ENCODE measurements around the gene LRRC36.

LRRC36 gene

GRCh38 chr16:67390816-67391423, 64.3 kb downstream of the LRRC36 start:
- DNase-seq = no peak

DNA sequence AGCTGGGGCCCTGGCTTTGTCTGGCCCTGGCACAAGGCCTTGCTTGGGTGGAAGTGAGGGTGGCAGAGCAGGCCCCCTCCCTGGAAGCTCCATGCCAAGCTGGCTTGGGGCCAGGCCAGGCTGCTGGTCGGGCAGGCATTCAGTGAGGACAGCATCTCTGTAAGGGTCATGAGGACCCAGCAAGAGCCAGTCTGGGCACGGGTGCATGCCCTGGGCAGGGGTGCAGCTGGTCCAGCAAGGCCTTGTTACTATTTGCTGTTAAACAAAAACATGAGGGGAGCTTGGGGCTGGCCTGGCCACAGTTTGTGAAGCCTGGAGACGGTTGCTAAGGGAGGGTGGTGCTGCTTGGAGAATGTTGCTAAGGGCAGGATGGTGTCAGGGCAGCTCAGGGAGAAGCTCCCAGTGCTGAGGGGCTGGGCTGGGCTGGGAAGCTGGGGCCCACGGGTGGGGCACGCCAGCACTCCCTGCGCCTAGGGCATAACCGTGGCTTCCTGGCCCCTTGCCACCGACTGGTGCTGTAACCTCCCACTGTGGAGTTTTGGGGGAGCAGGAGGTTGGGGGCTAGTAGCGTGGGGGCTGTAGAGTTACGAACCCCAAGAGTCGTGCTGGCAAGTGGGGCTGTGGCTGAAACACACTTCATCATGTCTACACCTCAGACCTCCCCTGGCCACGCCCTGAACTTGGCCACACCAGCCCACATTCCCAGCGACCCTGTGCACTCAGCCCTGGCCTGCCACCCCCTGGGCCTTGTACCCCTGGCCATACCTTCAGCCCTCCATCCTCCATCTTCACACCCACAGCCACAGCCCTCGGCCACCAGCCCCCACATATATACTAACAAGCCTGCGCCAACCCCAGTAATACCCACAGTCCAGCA, 65.0 kb downstream of the LRRC36 start:
- DNase-seq = no peak

DNA sequence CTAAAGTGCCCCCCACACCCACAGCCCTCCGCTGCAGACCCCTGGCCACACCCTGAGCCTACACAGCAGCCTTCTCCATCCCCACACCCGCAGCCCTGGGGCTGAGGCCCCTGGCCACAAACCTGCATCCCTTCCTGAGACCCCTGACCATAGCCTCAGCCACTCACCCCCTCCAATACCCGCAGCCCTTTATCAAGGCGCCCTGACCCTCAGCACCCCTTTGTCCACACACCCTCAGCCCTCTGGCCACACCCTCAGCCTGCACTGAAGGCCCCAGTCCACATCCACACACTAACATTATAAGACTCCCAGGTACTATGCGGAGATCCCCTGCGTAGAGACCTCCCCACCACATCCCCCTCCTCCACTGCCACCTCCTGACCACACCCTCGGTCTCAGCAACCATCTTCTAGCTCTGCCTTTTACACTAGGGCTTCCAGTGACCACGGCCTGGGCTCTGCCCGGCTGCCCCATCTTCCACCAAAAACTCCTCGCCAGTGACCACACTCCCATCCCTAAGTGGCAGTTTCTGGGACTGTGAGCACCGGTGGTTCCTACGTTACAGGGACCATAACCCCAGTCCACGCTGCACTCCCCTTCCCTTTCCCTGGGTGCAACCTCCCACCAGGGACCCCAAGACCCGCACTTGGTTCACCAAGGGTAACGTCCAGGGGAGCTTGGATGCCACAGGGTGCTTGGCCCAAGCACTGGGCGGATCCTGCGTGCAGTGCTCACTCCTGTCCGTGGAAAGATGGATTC, 65.9 kb downstream of the LRRC36 start:
- DNase-seq = no peak

DNA sequence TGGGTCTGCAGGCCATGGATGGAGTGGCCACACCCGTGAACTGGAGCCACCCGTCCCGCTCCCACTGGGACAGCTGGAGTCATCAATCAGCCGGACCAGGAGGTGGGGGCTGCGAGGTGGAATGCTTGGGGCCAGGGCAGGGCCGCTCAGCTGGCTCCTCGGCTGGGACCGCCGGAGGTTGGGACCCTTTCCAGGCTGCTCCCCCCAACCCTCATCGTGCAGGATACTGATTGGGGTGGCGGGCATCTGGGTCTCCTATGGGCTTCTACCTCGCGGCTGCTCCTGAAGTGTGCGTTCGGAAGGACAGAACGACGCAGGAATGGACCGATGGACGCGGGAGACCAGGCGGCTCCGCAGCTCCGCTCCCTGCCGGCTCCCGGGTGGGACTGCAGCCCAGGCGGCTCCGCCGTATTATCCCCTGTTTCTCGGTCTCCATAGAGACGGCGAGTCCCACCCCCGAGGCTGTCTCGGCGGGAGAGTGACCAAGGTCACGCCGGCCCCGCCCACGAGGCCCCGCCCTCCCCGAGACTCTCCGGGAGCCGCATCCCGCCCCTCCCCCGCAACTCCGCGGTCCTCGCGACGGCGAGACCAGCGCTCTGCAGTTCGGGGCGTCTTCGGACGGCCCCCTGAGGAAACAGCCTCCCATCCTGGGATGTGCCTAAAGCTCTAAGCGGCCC, 66.6 kb downstream of the LRRC36 start, which contains the start of gene TPPP3:
TSS of gene TPPP3 (minus strand) at position 388 of the 677 bp plus-strand sequence. CDS start 2,387 bp downstream, outside the sequence.
- peak; percentile 79 for DNase-seq

DNA sequence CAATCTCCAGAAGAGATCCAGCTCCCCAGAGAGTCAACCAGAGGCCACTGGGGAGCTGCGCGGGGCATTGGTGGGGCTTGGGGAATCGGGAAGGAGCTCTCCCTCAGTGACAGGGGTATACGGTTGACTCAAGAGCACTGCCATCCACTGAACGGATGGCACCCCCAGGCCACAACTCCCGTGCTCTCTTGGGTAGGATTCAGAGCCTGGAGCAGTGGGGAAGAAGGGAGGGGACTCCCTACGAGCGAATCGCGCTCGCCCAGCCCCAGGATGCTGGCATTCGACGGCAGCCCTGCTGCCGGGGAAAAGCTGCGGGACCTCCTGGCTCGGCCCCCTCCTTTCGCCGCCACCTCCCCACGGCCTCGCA, 67.2 kb downstream of the LRRC36 start:
- DNase-seq = no peak

DNA sequence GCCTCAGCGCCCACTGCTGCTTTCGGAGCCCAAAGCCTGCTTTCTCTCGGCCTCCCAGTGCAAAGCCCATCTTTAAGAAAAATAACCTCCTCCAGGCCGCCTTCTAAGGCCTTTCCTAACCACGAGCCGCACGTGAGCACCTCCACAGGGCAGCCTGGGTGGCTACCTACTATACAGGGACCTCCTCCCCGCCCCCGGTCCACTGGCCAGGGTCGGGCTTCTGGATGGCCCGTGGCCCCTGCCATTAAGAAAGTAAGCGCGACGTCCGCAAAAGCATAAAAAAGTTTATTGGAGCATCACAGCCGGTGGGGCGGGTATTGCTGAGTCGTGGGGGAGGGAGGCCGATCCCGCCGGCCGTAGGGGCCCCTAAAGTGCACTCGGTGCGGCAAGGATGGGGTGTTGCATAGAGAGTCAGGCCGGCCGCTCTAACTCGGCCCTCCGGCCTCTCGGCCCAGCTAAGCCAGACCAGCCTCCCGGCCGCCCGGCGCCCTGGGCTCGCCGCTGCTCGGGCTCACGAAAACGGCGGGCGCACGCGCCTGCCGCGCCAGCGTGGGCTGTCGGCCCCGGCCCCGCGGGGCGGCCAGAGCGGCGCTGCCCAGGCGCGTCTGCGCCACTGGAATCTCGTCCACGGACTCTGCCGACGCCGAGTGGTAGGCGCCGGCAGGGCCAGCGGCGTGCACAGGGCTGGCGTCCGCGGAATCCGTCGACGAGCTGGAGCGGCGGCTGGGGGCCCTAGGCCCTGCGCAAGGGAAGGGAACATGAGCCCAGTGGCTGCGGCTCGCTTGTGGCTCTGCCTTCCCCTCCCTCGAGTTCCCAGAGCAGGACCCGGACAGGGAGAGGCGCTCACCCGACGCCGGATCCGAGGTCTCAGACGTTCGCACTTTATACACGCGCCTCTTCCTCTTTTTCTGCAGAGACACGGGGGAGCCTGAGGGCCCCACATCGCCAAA, 67.8 kb downstream of the LRRC36 start:
- peak; percentile 36 for DNase-seq

DNA sequence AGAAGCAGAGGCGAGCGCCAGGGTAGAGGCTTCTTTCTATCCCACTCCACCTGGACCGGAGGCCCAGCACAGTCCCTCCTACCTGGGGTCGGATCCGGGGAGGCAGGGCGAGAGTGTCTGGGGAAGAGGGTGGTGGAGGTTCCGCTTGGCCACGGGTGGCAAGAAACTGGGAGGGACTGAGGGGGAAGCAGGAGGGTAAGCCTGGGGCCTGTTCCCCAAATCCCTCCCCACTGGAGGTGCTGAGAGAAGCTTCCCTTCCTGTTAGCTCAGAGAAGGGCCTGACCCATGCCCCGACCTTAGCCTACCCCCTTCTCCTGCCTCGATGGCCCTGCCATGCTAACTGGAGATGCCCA, 68.5 kb downstream of the LRRC36 start:
- peak; percentile 19 for DNase-seq

GRCh38 chr16:67395458-67396158, 69.0 kb downstream of the LRRC36 start:
- no peak for DNase-seq

- DNase-seq = peak; percentile 27
Observed at GRCh38 chr16:67396159-67397035, 69.8 kb downstream of the LRRC36 start.

DNA sequence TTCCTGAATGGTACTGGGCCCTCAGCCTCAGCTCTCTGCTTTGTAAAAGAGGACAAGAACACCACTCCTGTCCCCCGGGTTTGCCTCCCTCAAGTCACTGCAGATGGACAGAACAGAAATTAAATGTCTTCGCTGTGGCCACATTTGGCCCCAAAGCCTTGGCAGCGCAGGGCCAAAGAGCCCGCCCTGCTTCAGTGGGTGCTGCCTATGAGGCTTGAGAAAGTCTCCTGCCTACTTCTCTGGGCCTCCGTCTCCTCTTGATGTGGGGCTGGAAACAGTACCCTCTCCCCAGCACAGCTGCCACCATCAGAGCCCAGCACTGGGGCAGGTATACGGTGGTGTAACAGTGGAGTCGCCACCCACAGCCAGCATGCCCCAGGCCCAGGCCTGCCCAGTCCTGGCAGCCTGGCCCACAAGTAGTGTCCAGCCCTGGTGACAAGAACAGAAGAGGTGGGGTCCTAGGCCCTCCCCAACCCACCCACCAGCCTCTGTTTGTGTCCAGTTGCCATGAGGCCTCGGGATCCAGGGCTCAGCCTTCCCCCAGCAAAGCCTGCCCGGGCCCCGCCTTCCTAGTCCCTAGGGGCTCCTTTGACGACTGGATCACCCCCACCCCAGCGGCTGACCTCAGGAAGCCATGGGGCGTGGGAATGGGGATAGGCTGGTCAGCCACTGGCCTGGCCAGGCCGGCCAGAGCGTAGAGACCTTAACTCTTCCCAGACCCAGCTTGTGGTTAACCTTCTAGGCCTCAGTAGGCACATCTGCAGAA, 70.6 kb downstream of the LRRC36 start:
- no peak for DNase-seq

- DNase-seq = no peak
Observed at GRCh38 chr16:67397812-67398545, 71.4 kb downstream of the LRRC36 start.

- no peak for DNase-seq
Observed at GRCh38 chr16:67398546-67399217, 72.1 kb downstream of the LRRC36 start.

DNA sequence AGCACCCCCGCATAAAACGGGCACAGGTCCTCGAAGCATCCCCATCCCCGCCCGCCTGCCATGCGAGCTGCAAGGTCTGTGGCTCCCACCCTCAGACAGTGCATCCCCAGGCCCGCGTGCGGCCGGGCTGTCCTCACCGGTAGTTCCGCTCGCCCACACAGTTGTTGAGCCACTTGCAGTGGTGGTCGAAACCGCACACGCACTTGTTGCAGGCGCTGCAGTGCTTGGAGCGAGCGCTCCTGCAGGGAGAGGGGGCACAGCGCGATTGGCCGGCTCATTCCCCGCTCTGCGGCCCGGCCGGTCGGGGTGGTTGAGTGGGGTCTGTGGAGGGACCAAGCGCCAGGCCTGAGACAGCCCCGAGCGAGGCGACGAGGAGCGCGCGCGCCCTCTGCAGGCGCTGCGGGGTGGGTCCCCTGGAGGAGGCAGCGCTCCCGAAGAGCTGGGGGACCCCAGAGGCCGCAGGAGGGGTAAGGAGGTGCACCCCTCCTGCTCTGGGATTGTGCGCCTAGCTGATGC, 72.7 kb downstream of the LRRC36 start:
- DNase-seq = peak; percentile 39

DNA sequence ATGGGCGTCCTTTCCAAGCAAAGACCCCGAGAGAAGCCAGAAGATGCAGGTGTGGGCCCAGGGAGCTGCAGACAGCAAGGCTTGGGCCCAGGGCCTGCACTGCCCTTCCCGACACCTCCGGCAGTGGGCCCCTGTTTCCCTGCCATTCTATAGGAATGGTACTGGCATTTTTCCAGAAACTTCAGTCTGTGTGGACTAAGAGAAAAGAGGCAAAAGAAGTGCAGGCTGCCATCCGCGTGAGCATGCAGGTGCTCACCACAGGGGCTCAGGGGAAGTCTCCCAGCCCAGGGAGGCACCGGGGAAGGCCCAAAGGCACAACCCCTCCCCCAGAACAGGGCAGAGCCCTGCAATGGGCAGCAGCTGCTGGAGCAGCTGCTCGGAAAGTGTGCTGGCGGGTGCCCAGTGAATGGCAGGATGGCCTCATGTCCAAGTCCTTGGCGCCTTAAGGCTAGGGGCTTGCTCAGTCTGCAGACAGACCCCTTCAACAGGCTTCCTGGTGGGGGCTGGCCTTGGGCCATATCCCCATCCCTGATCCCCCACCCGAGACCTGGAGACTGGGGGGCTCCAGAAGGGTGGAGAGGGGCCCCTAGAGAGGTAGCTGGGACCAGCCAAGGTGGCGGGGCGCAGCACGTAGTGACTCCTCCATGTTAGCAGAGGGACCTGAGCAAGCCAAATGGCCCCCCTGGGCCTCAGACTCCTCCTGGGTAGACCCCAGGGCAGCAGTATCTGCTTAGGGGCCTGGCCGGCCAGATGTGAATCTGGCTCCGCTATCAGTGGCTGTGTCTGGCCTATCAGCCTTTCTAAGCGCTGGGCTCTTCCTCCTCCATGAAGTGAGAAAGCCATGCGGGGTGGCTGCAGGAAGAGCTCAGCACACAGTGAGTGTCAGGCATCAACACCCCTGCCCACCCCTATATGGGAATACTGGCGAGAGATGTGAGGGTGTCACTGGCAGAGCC, 73.4 kb downstream of the LRRC36 start:
- no peak for DNase-seq

GRCh38 chr16:67400901-67401300, 74.3 kb downstream of the LRRC36 start:
- DNase-seq = no peak

DNA sequence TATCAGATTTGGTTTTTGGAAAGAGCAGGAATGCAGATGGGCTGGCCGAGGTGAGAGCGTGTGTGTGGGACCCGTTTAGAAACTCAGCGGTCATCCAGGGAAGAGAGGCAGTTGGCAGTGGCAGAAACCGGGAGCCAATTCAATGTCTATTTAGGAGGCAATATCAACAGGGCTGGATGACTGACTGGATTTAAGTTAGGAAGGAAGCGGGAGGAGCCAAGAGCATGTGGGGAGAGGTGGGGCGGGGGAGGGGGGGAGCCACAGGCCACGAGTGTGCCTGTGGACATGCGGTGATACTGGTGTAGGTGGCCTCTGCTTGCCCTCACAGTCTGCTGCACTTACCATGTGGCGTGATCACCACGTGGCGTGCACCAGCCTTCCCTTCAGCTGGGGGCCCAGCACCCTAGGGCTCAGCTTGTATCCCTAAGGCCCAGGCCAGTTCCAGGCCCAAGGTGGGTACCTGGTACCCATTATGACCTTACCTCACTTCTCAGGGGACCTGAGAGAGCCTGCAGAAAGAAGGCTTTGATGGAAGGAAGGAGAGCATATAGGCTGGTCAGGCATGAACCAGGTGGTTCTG, 77.5 kb downstream of the LRRC36 start:
- no peak for DNase-seq

All from CD4-positive, alpha-beta T cell treated with Interferon gamma for 1 hour (primary cell).